ENCODE measurements around the gene TBC1D14.

- no peak for TF ChIP-seq ZNF274 (IDR thresholded peaks at IDR 0.05; ENCODE audit: low read depth, low read length)
- no peak for TF ChIP-seq YY1 (IDR thresholded peaks at IDR 0.05; ENCODE audit: insufficient read depth, insufficient read length)
These were observed 118.3 kb downstream of the TBC1D14 start for GRCh38 chr4:7027913-7028312.
